HEK293 (cell line): ENCODE data around the gene PFN1.

Experiments used
- CTCF ChIP-seq: fragments of 450-650 bp; formaldehyde crosslinking; IDR thresholded peaks from 2 replicates; pipeline ENCODE4 v1.5.1; 2016; ENCODE audit warnings: missing biosample characterization, missing genetic modification characterization
- ZSCAN30 ChIP-seq: fragments of 450-650 bp; IDR thresholded peaks from 2 replicates; pipeline ENCODE4 v1.5.1; 2018; ENCODE audit warnings: missing biosample characterization, mild to moderate bottlenecking, missing genetic modification characterization, moderate library complexity

- TF ChIP-seq ZSCAN30 (no peak), CTCF (tag by site-specific recombination) (peak; percentile 81)
These were observed 45.1 kb downstream of the PFN1 start, which contains the start of gene CHRNE for GRCh38 chr17:4903051-4903818.
